T-helper 17 cell (primary cell): ENCODE data around the gene PAIP2. TPM values are rescaled to one million over a fixed set of nuclear protein-coding genes. Genes with fewer than 3 reads are reported as not detected.
"Not testable (repeated sequence)": the region's sequence is repeated elsewhere in the genome, so short reads cannot be mapped to it uniquely, and the experiment has no call there.

Experiments used
- ATAC-seq: fragments of 150-1000 bp; cut with Tn5 transposase; 2 replicates; pipeline ENCODE4 v1.10.0; 2021; ENCODE audit warnings: mild to moderate bottlenecking, moderate library complexity
- DNase-seq, 3 donors: peaks; one replicate each; pipeline versions ENCODE4 v3.0.0 to v3.0.0-alpha.2; 2020 to 2021
- H3K9me3 ChIP-seq: one replicate; pipeline ENCODE4 v1.7.0; 2013; ENCODE audit warnings: low read length, mild to moderate bottlenecking; ENCODE audit not compliant: control insufficient read depth, poor library complexity, severe bottlenecking
- H3K27ac Mint-ChIP-seq: one replicate; pipeline ENCODE4 v1.8.0; 2022; ENCODE audit warnings: mild to moderate bottlenecking, moderate library complexity, mixed read lengths
- H3K27me3 Mint-ChIP-seq: one replicate; pipeline ENCODE4 v1.8.0; 2022; ENCODE audit warnings: mixed read lengths
- H3K36me3 Mint-ChIP-seq: one replicate; pipeline ENCODE4 v1.8.0; 2022; ENCODE audit warnings: low read depth, mixed read lengths
- H3K4me1 Mint-ChIP-seq: one replicate; pipeline ENCODE4 v1.8.0; 2022; ENCODE audit warnings: mild to moderate bottlenecking, mixed read lengths
- H3K4me3 Mint-ChIP-seq: one replicate; pipeline ENCODE4 v1.8.0; 2022; ENCODE audit warnings: mild to moderate bottlenecking, moderate library complexity, mixed read lengths
- total RNA-seq, 4 donors: library from RNA in 2 of 4; stranded (reverse) in 2 of 4; gene quantifications; one replicate each; pipeline ENCODE4 v1.2.3 and lab custom pipeline; 2022 to 2026

Gene PAIP2
- total RNA-seq, 2 donors from 2014 or later = 106 to 123 TPM

GRCh38 chr5:139344177-139344576 lies 2.5 kb downstream of the PAIP2 start:
- Mint-ChIP-seq H3K4me3 (peak overlapping the region; percentile 19), H3K27ac (no peak overlapping the region), H3K36me3 (peaks cover 3% of the 10 kb centered on the region), H3K27me3 (no peaks in the 10 kb centered on the region), H3K4me1 (peaks cover 43% of the 10 kb centered on the region)
- ATAC-seq (no peak), DNase-seq (no peak)
- H3K9me3 ChIP-seq = no peaks in the 10 kb centered on the region

GRCh38 chr5:139345442-139345841 lies 3.8 kb downstream of the PAIP2 start:
- not testable (repeated sequence) for DNase-seq, H3K4me3 Mint-ChIP-seq, H3K36me3 Mint-ChIP-seq, H3K27me3 Mint-ChIP-seq, H3K9me3 ChIP-seq, ATAC-seq
- Mint-ChIP-seq H3K4me1 (peaks cover 45% of the 10 kb centered on the region), H3K27ac (peak overlapping the region; percentile 6)

- ATAC-seq, H3K27ac Mint-ChIP-seq: not testable (repeated sequence)
- peaks cover 31% of the 10 kb centered on the region for H3K4me1 Mint-ChIP-seq
These were observed 6.2 kb downstream of the PAIP2 start for GRCh38 chr5:139347863-139348262.

GRCh38 chr5:139354186-139354585 lies 12.5 kb downstream of the PAIP2 start:
- H3K4me1 Mint-ChIP-seq = peaks cover 17% of the 10 kb centered on the region
- H3K4me3 Mint-ChIP-seq = no peak overlapping the region
- no peak overlapping the region for H3K27ac Mint-ChIP-seq

More at GRCh38 chr5:139347863-139348262, 6.2 kb downstream of the PAIP2 start:
- H3K36me3 Mint-ChIP-seq, H3K4me3 Mint-ChIP-seq, DNase-seq, H3K27me3 Mint-ChIP-seq, H3K9me3 ChIP-seq: not testable (repeated sequence)

GRCh38 chr5:139355900-139356299 lies 14.2 kb downstream of the PAIP2 start:
- H3K4me3 Mint-ChIP-seq, H3K27ac Mint-ChIP-seq, H3K36me3 Mint-ChIP-seq, ATAC-seq, DNase-seq, H3K27me3 Mint-ChIP-seq, H3K9me3 ChIP-seq: not testable (repeated sequence)
- H3K4me1 Mint-ChIP-seq = peaks cover 19% of the 10 kb centered on the region

More at GRCh38 chr5:139354186-139354585, 12.5 kb downstream of the PAIP2 start:
- H3K36me3 Mint-ChIP-seq = peaks cover 2% of the 10 kb centered on the region
- no peaks in the 10 kb centered on the region for H3K27me3 Mint-ChIP-seq
- DNase-seq = no peak
- no peaks in the 10 kb centered on the region for H3K9me3 ChIP-seq
- ATAC-seq = no peak

GRCh38 chr5:139358064-139358463 lies 16.4 kb downstream of the PAIP2 start:
- ATAC-seq = no peak
- peaks cover 2% of the 10 kb centered on the region for H3K36me3 Mint-ChIP-seq
- no peaks in the 10 kb centered on the region for H3K9me3 ChIP-seq
- H3K4me3 Mint-ChIP-seq = no peak overlapping the region
- H3K4me1 Mint-ChIP-seq = peaks cover 17% of the 10 kb centered on the region
- no peaks in the 10 kb centered on the region for H3K27me3 Mint-ChIP-seq
- no peak for DNase-seq
- H3K27ac Mint-ChIP-seq = no peak overlapping the region

- H3K4me1 Mint-ChIP-seq = peaks cover 14% of the 10 kb centered on the region
- no peak overlapping the region for H3K4me3 Mint-ChIP-seq
- no peaks in the 10 kb centered on the region for H3K36me3 Mint-ChIP-seq
- no peaks in the 10 kb centered on the region for H3K9me3 ChIP-seq
- ATAC-seq (no peak), DNase-seq (no peak)
- H3K27ac Mint-ChIP-seq = no peak overlapping the region
- no peaks in the 10 kb centered on the region for H3K27me3 Mint-ChIP-seq
These were observed 18.7 kb downstream of the PAIP2 start for GRCh38 chr5:139360384-139360783.

GRCh38 chr5:139361835-139362429 lies 20.3 kb downstream of the PAIP2 start:
- no peaks in the 10 kb centered on the region for H3K9me3 ChIP-seq
- Mint-ChIP-seq H3K36me3 (no peaks in the 10 kb centered on the region), H3K4me1 (peaks cover 10% of the 10 kb centered on the region), H3K27ac (peak overlapping the region; percentile 27), H3K4me3 (no peak overlapping the region), H3K27me3 (no peaks in the 10 kb centered on the region)
- ATAC-seq (no peak), DNase-seq (no peak)

- Mint-ChIP-seq H3K27ac (no peak overlapping the region), H3K4me1 (peaks cover 8% of the 10 kb centered on the region), H3K4me3 (no peak overlapping the region), H3K27me3 (no peaks in the 10 kb centered on the region), H3K36me3 (peaks cover 2% of the 10 kb centered on the region)
- DNase-seq (no peak), ATAC-seq (no peak)
- no peaks in the 10 kb centered on the region for H3K9me3 ChIP-seq
These were observed 22.3 kb downstream of the PAIP2 start for GRCh38 chr5:139363937-139364336.

GRCh38 chr5:139364466-139364865 lies 22.8 kb downstream of the PAIP2 start:
- Mint-ChIP-seq H3K27ac (peak overlapping the region; percentile 43), H3K4me3 (no peak overlapping the region), H3K27me3 (no peaks in the 10 kb centered on the region), H3K36me3 (peaks cover 2% of the 10 kb centered on the region), H3K4me1 (peaks cover 8% of the 10 kb centered on the region)
- DNase-seq = no peak
- no peaks in the 10 kb centered on the region for H3K9me3 ChIP-seq
- no peak for ATAC-seq

GRCh38 chr5:139368613-139369012 lies 27.0 kb downstream of the PAIP2 start:
- no peaks in the 10 kb centered on the region for H3K27me3 Mint-ChIP-seq
- DNase-seq = no peak

GRCh38 chr5:139369181-139369580 lies 27.5 kb downstream of the PAIP2 start:
- H3K36me3 Mint-ChIP-seq = peaks cover 2% of the 10 kb centered on the region
- H3K9me3 ChIP-seq = no peaks in the 10 kb centered on the region
- ATAC-seq (no peak), DNase-seq (no peak)
- H3K27me3 Mint-ChIP-seq = no peaks in the 10 kb centered on the region
- no peak overlapping the region for H3K4me3 Mint-ChIP-seq
- H3K4me1 Mint-ChIP-seq = peaks cover 3% of the 10 kb centered on the region
- no peak overlapping the region for H3K27ac Mint-ChIP-seq

More at GRCh38 chr5:139368613-139369012, 27.0 kb downstream of the PAIP2 start:
- H3K9me3 ChIP-seq = no peaks in the 10 kb centered on the region
- no peak overlapping the region for H3K27ac Mint-ChIP-seq
- H3K4me3 Mint-ChIP-seq = peak overlapping the region; percentile 19
- ATAC-seq = no peak
- H3K36me3 Mint-ChIP-seq = peaks cover 2% of the 10 kb centered on the region
- H3K4me1 Mint-ChIP-seq = peaks cover 3% of the 10 kb centered on the region

GRCh38 chr5:139371482-139372435 lies 30.1 kb downstream of the PAIP2 start:
- Mint-ChIP-seq H3K4me3 (peak overlapping the region; percentile 19), H3K27me3 (no peaks in the 10 kb centered on the region), H3K36me3 (peaks cover 2% of the 10 kb centered on the region), H3K4me1 (peaks cover 3% of the 10 kb centered on the region), H3K27ac (peak overlapping the region; percentile 19)
- no peak for ATAC-seq
- no peaks in the 10 kb centered on the region for H3K9me3 ChIP-seq
- no peak for DNase-seq
